ENCODE results near the gene RRAS. TPM values are rescaled to one million over a fixed set of nuclear protein-coding genes. Genes with fewer than 3 reads are reported as not detected.

RRAS gene
- total and polyA plus RNA-seq, 10 donors, result 30.9 to 106 (median 50.7) TPM

DNA sequence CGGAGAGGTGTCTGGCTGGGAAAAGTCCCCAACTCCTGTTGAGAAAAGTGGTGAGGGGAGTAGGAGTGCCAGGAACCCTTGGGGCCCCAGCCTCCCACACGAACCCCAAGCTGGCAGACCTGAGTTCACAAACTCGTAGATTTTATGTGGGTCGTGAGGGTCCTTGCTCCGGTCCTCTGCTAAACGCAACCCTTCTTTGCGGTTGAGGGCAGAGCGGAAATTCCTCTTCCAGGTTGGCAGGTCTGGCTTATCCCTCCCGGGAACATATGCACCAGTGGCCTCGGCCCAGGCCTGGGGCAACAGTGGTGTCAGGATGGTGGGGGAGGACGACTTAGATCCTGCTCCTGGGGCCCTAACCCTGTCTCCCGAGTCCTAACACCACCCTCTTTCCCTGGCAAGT, 23.3 kb upstream of the RRAS start:
- Histone ChIP-seq H3K4me3 (peak overlapping the region in 5 of 8 donors; percentile 68 to 95 (median 94)), H3K9me3 (no peaks in the 10 kb centered on the region), H3K27ac (peak overlapping the region in 7 of 8 donors; percentile 91 to 96 (median 94)), H3K27me3 (replicated peaks in 1 of 7) (no peaks in the 10 kb centered on the region), H3K36me3 (peaks cover 4 to 60% (median 46%) of the 10 kb centered on the region in 6 donors), H3K4me1 (peaks cover 15 to 59% (median 37%) of the 10 kb centered on the region in 6 donors)
- no peak for DNase-seq
- 87 to 90% (median 88%) methylated on average over 7 to 12 of the region's 12 CpGs for WGBS, 5 donors
- intact Hi-C loops (cut with DNase I; ENCODE audit: low total_unique reads), result loop anchor here (10.0 kb wide), 1 partner anchor 68 kb away; the partner anchor contains the start of gene PRR12
- TF ChIP-seq POLR2AphosphoS5 (IDR thresholded peaks at IDR 0.05) (no peak), CTCF (IDR thresholded peaks at IDR 0.05 in 8 of 11, conservative IDR thresholded peaks at IDR 0.05 in 3 of 11) (no peak), POLR2A (IDR thresholded peaks at IDR 0.05) (no peak)

GRCh38 chr19:49662011-49662410, 22.1 kb upstream of the RRAS start:
- Histone ChIP-seq H3K27ac (peak overlapping the region in 1 of 8 donors; percentile 96), H3K27me3 (replicated peaks in 1 of 7) (no peaks in the 10 kb centered on the region), H3K4me1 (peaks cover 15 to 53% (median 34%) of the 10 kb centered on the region in 6 donors), H3K9me3 (no peaks in the 10 kb centered on the region), H3K36me3 (peaks cover 4 to 66% (median 58%) of the 10 kb centered on the region in 6 donors), H3K4me3 (no peak overlapping the region)
- no peak for DNase-seq
- TF ChIP-seq POLR2A (IDR thresholded peaks at IDR 0.05) (no peak), POLR2AphosphoS5 (IDR thresholded peaks at IDR 0.05) (peak in 2 of 3 donors; percentile 36 to 72)
- intact Hi-C loops (cut with DNase I; ENCODE audit: low total_unique reads), result loop anchor here (10.0 kb wide), 1 partner anchor 67 kb away; the partner anchor contains the start of gene PRR12
- 93 to 97% (median 96%) methylated on average over 3 to 16 of the region's 16 CpGs for WGBS, 5 donors

DNA sequence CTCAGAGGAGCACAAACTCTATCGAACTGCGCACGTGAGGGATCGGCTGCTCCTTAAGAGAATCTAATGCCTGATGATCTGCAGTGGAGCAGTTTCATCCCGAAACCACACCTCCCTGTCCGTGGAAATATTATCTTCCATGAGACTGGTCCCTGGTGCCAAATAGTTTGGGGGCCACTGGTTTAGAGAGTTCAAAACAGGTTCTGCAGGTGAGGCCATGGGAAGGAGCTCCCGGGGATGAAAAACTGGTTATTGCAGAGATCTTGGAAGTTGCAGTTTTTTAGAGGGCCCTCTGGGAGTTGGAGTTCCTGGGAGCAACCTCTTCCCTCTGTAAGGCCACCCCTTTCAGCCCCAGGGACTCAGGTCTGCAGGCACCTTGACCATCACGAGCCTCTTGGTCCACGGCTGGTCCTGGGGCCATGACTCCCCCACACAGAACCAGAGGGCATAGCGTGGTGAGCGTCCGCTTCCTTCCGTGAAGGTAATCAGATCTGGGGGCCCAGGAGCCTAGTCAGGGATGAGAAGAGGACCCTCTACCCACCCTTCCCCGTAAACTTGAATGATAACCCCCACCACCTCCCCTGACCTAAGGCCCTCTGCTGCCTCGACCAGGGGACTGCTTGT, 20.5 kb upstream of the RRAS start:
- DNase-seq, result no peak
- peak overlapping the region in 1 of 8 donors; percentile 18 for H3K27ac ChIP-seq
- intact Hi-C loops (cut with DNase I; ENCODE audit: low total_unique reads), result loop anchor here (10.0 kb wide), 1 partner anchor 66 kb away; the partner anchor contains the start of gene PRR12
- WGBS, 5 donors, result 86 to 94% (median 89%) methylated on average over 13 to 15 of the region's 15 CpGs
- H3K4me3 ChIP-seq, result no peak overlapping the region
- no peaks in the 10 kb centered on the region for H3K9me3 ChIP-seq
- no peaks in the 10 kb centered on the region for H3K27me3 ChIP-seq (replicated peaks in 1 of 7)
- TF ChIP-seq POLR2AphosphoS5 (IDR thresholded peaks at IDR 0.05) (peak in 1 of 3 donors; percentile 38), CTCF (IDR thresholded peaks at IDR 0.05 in 8 of 11, conservative IDR thresholded peaks at IDR 0.05 in 3 of 11) (no peak), POLR2A (IDR thresholded peaks at IDR 0.05) (no peak)
- peaks cover 4 to 81% (median 73%) of the 10 kb centered on the region in 6 donors for H3K36me3 ChIP-seq
- H3K4me1 ChIP-seq, result peaks cover 7 to 49% (median 25%) of the 10 kb centered on the region in 6 donors

DNA sequence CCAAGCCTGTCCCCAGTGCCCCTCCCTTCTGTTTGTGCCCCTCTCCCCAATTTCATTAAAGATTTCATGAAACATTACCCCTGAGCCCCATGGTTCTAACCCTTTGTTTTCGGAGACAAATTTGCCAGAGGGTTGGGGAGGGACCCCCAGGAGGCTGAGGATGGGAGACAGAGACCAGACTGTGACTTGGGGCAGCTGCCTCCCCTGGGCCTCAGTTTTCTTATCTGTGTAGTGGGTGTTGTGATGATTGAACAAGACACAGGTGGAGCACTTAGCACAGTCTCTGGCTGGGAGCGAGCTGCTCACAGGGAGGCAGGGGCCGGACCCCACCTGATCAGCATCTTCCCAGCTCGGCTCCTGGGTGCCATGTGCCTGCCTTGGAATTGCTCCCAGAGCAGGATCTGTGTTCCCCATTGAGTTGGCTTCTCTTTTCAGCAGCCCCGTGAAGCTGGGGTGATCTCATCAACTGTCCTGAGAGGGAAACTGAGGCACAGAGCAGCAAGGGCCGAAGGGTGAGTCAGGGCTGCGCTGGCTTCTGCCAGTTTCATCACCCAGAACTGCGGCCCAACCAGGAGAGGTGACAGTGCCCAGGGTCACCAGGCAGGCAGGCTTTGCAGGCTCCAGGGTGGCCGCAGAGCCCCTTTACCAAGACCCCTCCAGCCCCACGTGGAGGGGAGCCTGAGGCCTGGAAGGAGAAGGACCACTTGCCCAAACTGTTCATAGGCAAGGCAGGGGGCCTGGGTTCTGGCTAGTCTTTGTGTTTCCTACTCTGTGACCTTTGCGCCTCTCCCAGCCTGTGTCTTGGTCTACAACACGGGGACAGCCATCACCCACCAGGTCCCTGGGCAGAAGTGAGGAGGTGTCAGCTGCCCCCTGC, 18.9 kb upstream of the RRAS start:
- H3K4me3 ChIP-seq, result no peak overlapping the region
- H3K9me3 ChIP-seq, result no peaks in the 10 kb centered on the region
- no peaks in the 10 kb centered on the region for H3K27me3 ChIP-seq (replicated peaks in 1 of 7)
- H3K27ac ChIP-seq, result peak overlapping the region in 1 of 8 donors; percentile 18
- intact Hi-C loops (cut with DNase I; ENCODE audit: low total_unique reads), result no loop called here
- DNase-seq, result no peak
- H3K4me1 ChIP-seq, result peaks cover 7 to 45% (median 16%) of the 10 kb centered on the region in 6 donors
- WGBS, 5 donors, result 88 to 97% (median 93%) methylated on average over 9 to 12 of the region's 12 CpGs
- peaks cover 4 to 98% (median 89%) of the 10 kb centered on the region in 6 donors for H3K36me3 ChIP-seq
- no peak for TF ChIP-seq POLR2A (IDR thresholded peaks at IDR 0.05)
- no peak for TF ChIP-seq CTCF (IDR thresholded peaks at IDR 0.05 in 8 of 11, conservative IDR thresholded peaks at IDR 0.05 in 3 of 11)
- TF ChIP-seq POLR2AphosphoS5 (IDR thresholded peaks at IDR 0.05), result peak in 2 of 3 donors; percentile 23 to 71
